ENCODE data around the gene FARP1.
"Not testable (repeated sequence)": the region's sequence is repeated elsewhere in the genome, so short reads cannot be mapped to it uniquely, and the experiment has no call there.

The FARP1 gene

GRCh38 chr13:98406971-98407370 is 264.1 kb downstream of the FARP1 start:
- POLR2A ChIA-PET, result no interaction called here
- TF ChIP-seq CTCF (IDR thresholded peaks at IDR 0.05; ENCODE audit: control extremely low read depth, extremely low read depth, low read depth, missing control alignments), result no peak
- CTCF ChIA-PET, result interaction anchor here (0.7 kb wide), 1 partner anchor 12 kb away, joined by 3 read pairs; no protein-coding TSS in a partner anchor
- no peak for DNase-seq (ENCODE audit: extremely low spot score)

- ChIA-PET POLR2A (no interaction called here), CTCF (no interaction called here)
- TF ChIP-seq CTCF (IDR thresholded peaks at IDR 0.05; ENCODE audit: control extremely low read depth, extremely low read depth, low read depth, missing control alignments), result no peak
- DNase-seq (ENCODE audit: extremely low spot score), result no peak
Measured at GRCh38 chr13:98407575-98407974, 264.7 kb downstream of the FARP1 start.

GRCh38 chr13:98409281-98409680 is 266.4 kb downstream of the FARP1 start:
- no peak for DNase-seq (ENCODE audit: extremely low spot score)
- ChIA-PET POLR2A (no interaction called here), CTCF (no interaction called here)
- TF ChIP-seq CTCF (IDR thresholded peaks at IDR 0.05; ENCODE audit: control extremely low read depth, extremely low read depth, low read depth, missing control alignments), result no peak

- POLR2A ChIA-PET, result no interaction called here
- CTCF ChIA-PET, result interaction anchor here (1.0 to 1.2 kb wide), 3 partner anchors 20 to 243 kb away, joined by 3 to 4 read pairs (median 3); no protein-coding TSS in a partner anchor
- no peak for DNase-seq (ENCODE audit: extremely low spot score)
- TF ChIP-seq CTCF (IDR thresholded peaks at IDR 0.05; ENCODE audit: control extremely low read depth, extremely low read depth, low read depth, missing control alignments), result no peak
Measured at GRCh38 chr13:98410612-98411011, 267.7 kb downstream of the FARP1 start.

GRCh38 chr13:98411013-98411412 is 268.1 kb downstream of the FARP1 start:
- ChIA-PET POLR2A (no interaction called here), CTCF (interaction anchor here (1.0 kb wide), 1 partner anchor 44 kb away, joined by 3 read pairs; no protein-coding TSS in a partner anchor)
- DNase-seq (ENCODE audit: extremely low spot score), result no peak
- TF ChIP-seq CTCF (IDR thresholded peaks at IDR 0.05; ENCODE audit: control extremely low read depth, extremely low read depth, low read depth, missing control alignments), result no peak

GRCh38 chr13:98411617-98412265 is 268.8 kb downstream of the FARP1 start:
- CTCF ChIA-PET, result no interaction called here
- no peak for DNase-seq (ENCODE audit: extremely low spot score)
- POLR2A ChIA-PET, result no interaction called here
- no peak for TF ChIP-seq CTCF (IDR thresholded peaks at IDR 0.05; ENCODE audit: control extremely low read depth, extremely low read depth, low read depth, missing control alignments)

- POLR2A ChIA-PET; DNase-seq (ENCODE audit: extremely low spot score): not testable (repeated sequence)
- CTCF ChIA-PET, result interaction anchor here (0.9 kb wide), 1 partner anchor 240 kb away, joined by 3 read pairs; no protein-coding TSS in a partner anchor
Measured at GRCh38 chr13:98413278-98413677, 270.4 kb downstream of the FARP1 start.
